Loucy (cell line): ENCODE data around the gene SLC22A4.

Experiments used
- H2AFZ ChIP-seq: fragments of 200-600 bp; sonication (generic); 2 replicates; pipeline ENCODE4 v1.6.0; 2016; ENCODE audit warnings: antibody characterized with exemption, mild to moderate bottlenecking, low read length, moderate library complexity
- H3F3A ChIP-seq: fragments of 200-600 bp; 2 replicates; pipeline ENCODE4 v1.6.0; 2016; ENCODE audit warnings: antibody characterized with exemption, low read depth, mild to moderate bottlenecking
- H3K27me3 ChIP-seq: fragments of 200-600 bp; sonication (generic); 2 replicates; pipeline ENCODE4 v1.6.1; 2014; ENCODE audit warnings: low read length, mild to moderate bottlenecking; ENCODE audit not compliant: insufficient read depth, poor library complexity, severe bottlenecking
- H3K36me3 ChIP-seq: fragments of 200-600 bp; sonication (generic); 2 replicates; pipeline ENCODE4 v1.6.1; 2016; ENCODE audit warnings: low read length; ENCODE audit not compliant: insufficient read depth
- H3K4me1 ChIP-seq: fragments of 200-600 bp; sonication (generic); 2 replicates; pipeline ENCODE4 v1.5.1; 2014; ENCODE audit warnings: low read length, mild to moderate bottlenecking; ENCODE audit not compliant: insufficient read depth, poor library complexity, severe bottlenecking
- H3K4me2 ChIP-seq: fragments of 200-600 bp; sonication (generic); 2 replicates; pipeline ENCODE4 v1.6.0; 2014; ENCODE audit warnings: antibody characterized with exemption, low read length, low read depth, mild to moderate bottlenecking; ENCODE audit not compliant: poor library complexity, severe bottlenecking
- H3K4me3 ChIP-seq: fragments of 200-600 bp; sonication (generic); 2 replicates; pipeline ENCODE4 v1.5.1; 2014; ENCODE audit warnings: low read length, mild to moderate bottlenecking, mixed read lengths; ENCODE audit not compliant: poor library complexity, severe bottlenecking
- H3K79me2 ChIP-seq: fragments of 200-600 bp; sonication (generic); 2 replicates; pipeline ENCODE4 v1.6.1; 2014; ENCODE audit warnings: low read length; ENCODE audit not compliant: insufficient read depth
- H3K9ac ChIP-seq: fragments of 200-600 bp; sonication (generic); 2 replicates; pipeline ENCODE4 v1.6.0; 2014; ENCODE audit warnings: mild to moderate bottlenecking, low read depth, low read length, moderate library complexity; ENCODE audit not compliant: poor library complexity, severe bottlenecking
- H3K9me2 ChIP-seq: fragments of 200-600 bp; sonication (generic); replicated peaks from 2 replicates; pipeline ENCODE4 v1.6.1; 2016; ENCODE audit warnings: low read depth, low read length, mixed read lengths
- H3K9me3 ChIP-seq: fragments of 200-600 bp; sonication (generic); 2 replicates; pipeline ENCODE4 v1.6.1; 2014; ENCODE audit warnings: mild to moderate bottlenecking, antibody characterized with exemption, low read length, low read depth; ENCODE audit not compliant: insufficient read depth
- H4K20me1 ChIP-seq: fragments of 200-600 bp; sonication (generic); 2 replicates; pipeline ENCODE4 v1.6.0; 2014; ENCODE audit warnings: antibody characterized with exemption, low read length, mild to moderate bottlenecking; ENCODE audit not compliant: insufficient read depth, poor library complexity, severe bottlenecking
- CTCF ChIP-seq: fragments of 200-600 bp; sonication (generic); conservative IDR thresholded peaks from 2 replicates; pipeline ENCODE4 v1.5.1; 2014; ENCODE audit warnings: mild to moderate bottlenecking, antibody characterized with exemption, low read length
- EZH2phosphoT487 ChIP-seq: fragments of 200-600 bp; IDR thresholded peaks from 2 replicates; pipeline ENCODE4 v1.6.1; 2018; ENCODE audit warnings: antibody characterized with exemption, mild to moderate bottlenecking, moderate library complexity, borderline replicate concordance

SLC22A4 gene

GRCh38 chr5:132277256-132277655, 16.9 kb upstream of the SLC22A4 start:
- TF ChIP-seq EZH2phosphoT487, result no peak
- no peak for TF ChIP-seq CTCF
- no peak overlapping the region for H3K9ac ChIP-seq
- no peak overlapping the region for H2AFZ ChIP-seq
- H3K36me3 ChIP-seq, result no peaks in the 10 kb centered on the region
- H3K4me2 ChIP-seq, result no peak overlapping the region
- no peaks in the 10 kb centered on the region for H3K27me3 ChIP-seq
- H3K79me2 ChIP-seq, result no peaks in the 10 kb centered on the region
- H3K4me3 ChIP-seq, result no peak overlapping the region
- no peaks in the 10 kb centered on the region for H3F3A ChIP-seq
- H3K9me3 ChIP-seq, result no peaks in the 10 kb centered on the region
- no peaks in the 10 kb centered on the region for H4K20me1 ChIP-seq
- H3K4me1 ChIP-seq, result no peaks in the 10 kb centered on the region
- no peaks in the 10 kb centered on the region for H3K9me2 ChIP-seq

- Histone ChIP-seq H3K79me2 (no peaks in the 10 kb centered on the region), H3F3A (no peaks in the 10 kb centered on the region), H3K9me2 (no peaks in the 10 kb centered on the region), H3K27me3 (no peaks in the 10 kb centered on the region), H3K9ac (no peak overlapping the region), H3K4me2 (no peak overlapping the region), H4K20me1 (no peaks in the 10 kb centered on the region), H3K4me1 (no peaks in the 10 kb centered on the region), H3K9me3 (no peaks in the 10 kb centered on the region), H2AFZ (peak overlapping the region; percentile 75; the same call in 1 of the 2 replicates), H3K4me3 (no peak overlapping the region), H3K36me3 (no peaks in the 10 kb centered on the region)
- TF ChIP-seq CTCF (no peak), EZH2phosphoT487 (no peak)
These were observed 16.0 kb upstream of the SLC22A4 start for GRCh38 chr5:132277971-132278853.

GRCh38 chr5:132279801-132280200, 14.4 kb upstream of the SLC22A4 start:
- H3K27me3 ChIP-seq, result no peaks in the 10 kb centered on the region
- no peaks in the 10 kb centered on the region for H3K4me1 ChIP-seq
- no peaks in the 10 kb centered on the region for H3K9me3 ChIP-seq
- no peak overlapping the region for H3K4me3 ChIP-seq
- no peaks in the 10 kb centered on the region for H3F3A ChIP-seq
- no peaks in the 10 kb centered on the region for H3K79me2 ChIP-seq
- no peaks in the 10 kb centered on the region for H3K36me3 ChIP-seq
- no peak for TF ChIP-seq EZH2phosphoT487
- no peak for TF ChIP-seq CTCF
- H4K20me1 ChIP-seq, result no peaks in the 10 kb centered on the region
- no peak overlapping the region for H3K4me2 ChIP-seq
- no peak overlapping the region for H2AFZ ChIP-seq
- no peak overlapping the region for H3K9ac ChIP-seq
- no peaks in the 10 kb centered on the region for H3K9me2 ChIP-seq
